GM19324 (cell line): ENCODE measurements around the gene GRM5.
"Not testable (repeated sequence)": the region's sequence is repeated elsewhere in the genome, so short reads cannot be mapped to it uniquely, and the experiment has no call there.

Experiments used
- ATAC-seq: cut with Tn5 transposase; IDR thresholded peaks from one replicate; pipeline ENCODE4 v1.9.1; 2021; ENCODE audit warnings: mild to moderate bottlenecking, moderate library complexity; ENCODE audit not compliant: unreplicated experiment, low FRiP score

GRM5 gene

GRCh38 chr11:88555018-88555828, 510.6 kb downstream of the GRM5 start:
- no peak for ATAC-seq

- no peak for ATAC-seq
Measured at GRCh38 chr11:88553204-88553603, 512.6 kb downstream of the GRM5 start.

GRCh38 chr11:88552379-88553062, 513.3 kb downstream of the GRM5 start:
- peak; percentile 82 for ATAC-seq

- peak; percentile 9 for ATAC-seq
Measured at GRCh38 chr11:88544656-88545280, 521.0 kb downstream of the GRM5 start.

GRCh38 chr11:88543902-88544655, 521.7 kb downstream of the GRM5 start:
- ATAC-seq = peak; percentile 99

GRCh38 chr11:88541006-88541405, 524.8 kb downstream of the GRM5 start:
- no peak for ATAC-seq

GRCh38 chr11:88538098-88538497, 527.7 kb downstream of the GRM5 start:
- ATAC-seq = no peak

- ATAC-seq = no peak
Measured at GRCh38 chr11:88537613-88538012, 528.2 kb downstream of the GRM5 start.

GRCh38 chr11:88536616-88537265, 529.0 kb downstream of the GRM5 start:
- no peak for ATAC-seq

- ATAC-seq = no peak
Measured at GRCh38 chr11:88535916-88536547, 529.8 kb downstream of the GRM5 start.

GRCh38 chr11:88535266-88535665, 530.5 kb downstream of the GRM5 start:
- ATAC-seq = no peak

GRCh38 chr11:88534706-88535105, 531.1 kb downstream of the GRM5 start:
- not testable (repeated sequence) for ATAC-seq

GRCh38 chr11:88534185-88534584, 531.6 kb downstream of the GRM5 start:
- ATAC-seq = no peak

GRCh38 chr11:88533001-88533400, 532.8 kb downstream of the GRM5 start:
- no peak for ATAC-seq

GRCh38 chr11:88531831-88532230, 534.0 kb downstream of the GRM5 start:
- no peak for ATAC-seq

GRCh38 chr11:88529426-88529825, 536.4 kb downstream of the GRM5 start:
- no peak for ATAC-seq

- no peak for ATAC-seq
Measured at GRCh38 chr11:88523386-88524071, 542.3 kb downstream of the GRM5 start.

- no peak for ATAC-seq
Measured at GRCh38 chr11:88522624-88523385, 543.0 kb downstream of the GRM5 start.
